NCI-H2029 treated with DMSO at 0.1 percent for 48 hours (cell line): ENCODE data around the gene PCDHGC3.

ENCODE experiments used
- DNase-seq: peaks from one replicate; lab custom pipeline; 2025; lab: John Stamatoyannopoulos, UW

Gene PCDHGC3

DNA sequence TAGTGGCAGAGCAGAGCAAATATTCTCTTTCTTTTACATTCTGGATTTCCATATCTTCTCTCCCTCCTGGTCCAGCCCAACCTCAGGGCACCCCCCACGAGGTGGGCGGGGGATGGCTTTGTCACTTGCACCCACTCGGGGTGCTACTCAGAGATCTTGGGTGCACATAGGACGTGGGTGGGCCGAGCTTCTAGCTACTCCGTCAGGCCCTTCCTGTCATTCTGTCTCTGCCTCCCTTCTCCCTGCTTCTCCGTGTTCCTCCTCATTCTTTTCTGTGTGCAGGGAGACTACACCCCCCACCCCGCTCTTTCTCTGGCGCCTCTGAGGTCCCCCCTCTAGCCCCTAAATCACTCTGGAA, 32.7 kb downstream of the PCDHGC3 start:
- no peak for DNase-seq

DNA sequence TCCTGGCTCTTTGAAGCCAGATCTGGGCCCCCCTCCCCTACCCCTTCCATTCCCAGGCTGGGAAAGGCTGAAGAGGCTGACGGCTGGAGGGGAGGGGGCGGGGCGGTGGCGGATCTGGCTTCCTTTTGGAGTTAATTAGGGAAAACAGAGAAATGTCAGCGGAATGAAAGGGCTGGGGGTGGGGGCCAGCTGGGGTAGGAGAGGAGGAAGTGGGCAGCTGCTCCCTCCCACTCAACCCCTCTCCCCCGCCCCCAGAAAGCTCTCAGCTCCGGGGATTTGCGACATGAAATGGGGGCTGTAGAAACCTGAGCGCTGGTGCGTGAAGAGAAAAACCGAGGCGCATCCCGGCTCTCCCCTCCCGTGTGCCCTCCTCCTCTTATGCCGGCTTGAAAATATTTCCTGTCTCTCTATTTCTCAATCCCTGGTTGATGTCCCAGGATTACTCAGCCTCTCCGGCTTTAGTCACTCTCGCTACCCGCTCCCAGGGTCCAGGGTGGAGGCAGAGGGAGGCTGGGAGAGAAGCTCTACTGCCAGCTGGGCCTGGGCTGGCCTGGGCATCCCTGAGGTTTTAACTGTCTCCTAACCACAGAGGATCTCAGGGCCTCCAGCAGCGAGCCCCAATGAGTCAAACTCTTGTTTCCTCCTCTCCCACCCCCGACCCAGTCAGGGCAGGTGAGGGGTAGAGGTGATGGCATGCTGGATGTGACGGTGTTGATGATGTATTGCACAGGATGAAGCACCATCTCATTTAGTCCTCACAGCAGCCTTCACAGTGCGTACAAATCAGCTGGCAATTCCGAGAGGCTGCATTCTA, 33.2 kb downstream of the PCDHGC3 start:
- DNase-seq, result no peak

DNA sequence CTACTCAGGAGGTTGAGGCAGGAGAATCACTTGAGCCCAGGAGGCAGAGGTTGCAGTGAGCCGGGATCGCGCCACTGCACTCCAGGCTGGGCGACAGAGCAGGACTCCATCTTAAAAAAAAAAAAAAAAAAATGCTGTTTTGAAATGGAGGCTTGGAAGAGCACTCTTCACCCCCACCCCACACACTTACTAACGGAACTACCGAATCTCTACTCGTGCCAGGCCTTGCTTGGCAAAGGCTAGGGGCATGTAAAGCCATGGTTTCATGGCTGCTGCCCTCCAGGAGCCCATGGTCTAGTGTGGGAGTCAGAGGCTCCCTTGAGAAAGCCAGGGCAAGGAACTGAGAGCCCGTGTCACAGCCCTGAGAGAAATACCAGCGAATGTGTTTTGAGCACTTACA, 34.4 kb downstream of the PCDHGC3 start:
- DNase-seq, result no peak

DNA sequence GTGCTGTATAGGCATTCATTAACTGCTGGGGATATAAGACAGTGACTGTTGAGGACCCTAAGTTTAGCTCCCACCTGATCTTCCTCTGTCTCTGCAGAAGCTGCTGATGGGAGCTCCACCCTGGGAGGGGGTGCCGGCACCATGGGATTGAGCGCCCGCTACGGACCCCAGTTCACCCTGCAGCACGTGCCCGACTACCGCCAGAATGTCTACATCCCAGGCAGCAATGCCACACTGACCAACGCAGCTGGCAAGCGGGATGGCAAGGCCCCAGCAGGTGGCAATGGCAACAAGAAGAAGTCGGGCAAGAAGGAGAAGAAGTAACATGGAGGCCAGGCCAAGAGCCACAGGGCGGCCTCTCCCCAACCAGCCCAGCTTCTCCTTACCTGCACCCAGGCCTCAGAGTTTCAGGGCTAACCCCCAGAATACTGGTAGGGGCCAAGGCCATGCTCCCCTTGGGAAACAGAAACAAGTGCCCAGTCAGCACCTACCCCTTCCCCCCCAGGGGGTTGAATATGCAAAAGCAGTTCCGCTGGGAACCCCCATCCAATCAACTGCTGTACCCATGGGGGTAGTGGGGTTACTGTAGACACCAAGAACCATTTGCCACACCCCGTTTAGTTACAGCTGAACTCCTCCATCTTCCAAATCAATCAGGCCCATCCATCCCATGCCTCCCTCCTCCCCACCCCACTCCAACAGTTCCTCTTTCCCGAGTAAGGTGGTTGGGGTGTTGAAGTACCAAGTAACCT, 35.3 kb downstream of the PCDHGC3 start:
- DNase-seq, result no peak

DNA sequence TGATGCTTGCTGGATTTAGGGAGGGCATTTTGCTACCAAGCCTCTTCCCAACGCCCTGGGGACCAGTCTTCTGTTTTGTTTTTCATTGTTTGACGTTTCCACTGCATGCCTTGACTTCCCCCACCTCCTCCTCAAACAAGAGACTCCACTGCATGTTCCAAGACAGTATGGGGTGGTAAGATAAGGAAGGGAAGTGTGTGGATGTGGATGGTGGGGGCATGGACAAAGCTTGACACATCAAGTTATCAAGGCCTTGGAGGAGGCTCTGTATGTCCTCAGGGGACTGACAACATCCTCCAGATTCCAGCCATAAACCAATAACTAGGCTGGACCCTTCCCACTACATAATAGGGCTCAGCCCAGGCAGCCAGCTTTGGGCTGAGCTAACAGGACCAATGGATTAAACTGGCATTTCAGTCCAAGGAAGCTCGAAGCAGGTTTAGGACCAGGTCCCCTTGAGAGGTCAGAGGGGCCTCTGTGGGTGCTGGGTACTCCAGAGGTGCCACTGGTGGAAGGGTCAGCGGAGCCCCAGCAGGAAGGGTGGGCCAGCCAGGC, 36.1 kb downstream of the PCDHGC3 start:
- no peak for DNase-seq

DNA sequence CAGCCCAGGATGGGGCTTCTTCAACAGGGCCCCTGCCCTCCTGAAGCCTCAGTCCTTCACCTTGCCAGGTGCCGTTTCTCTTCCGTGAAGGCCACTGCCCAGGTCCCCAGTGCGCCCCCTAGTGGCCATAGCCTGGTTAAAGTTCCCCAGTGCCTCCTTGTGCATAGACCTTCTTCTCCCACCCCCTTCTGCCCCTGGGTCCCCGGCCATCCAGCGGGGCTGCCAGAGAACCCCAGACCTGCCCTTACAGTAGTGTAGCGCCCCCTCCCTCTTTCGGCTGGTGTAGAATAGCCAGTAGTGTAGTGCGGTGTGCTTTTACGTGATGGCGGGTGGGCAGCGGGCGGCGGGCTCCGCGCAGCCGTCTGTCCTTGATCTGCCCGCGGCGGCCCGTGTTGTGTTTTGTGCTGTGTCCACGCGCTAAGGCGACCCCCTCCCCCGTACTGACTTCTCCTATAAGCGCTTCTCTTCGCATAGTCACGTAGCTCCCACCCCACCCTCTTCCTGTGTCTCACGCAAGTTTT, 36.7 kb downstream of the PCDHGC3 start:
- peak; percentile 67 for DNase-seq

DNA sequence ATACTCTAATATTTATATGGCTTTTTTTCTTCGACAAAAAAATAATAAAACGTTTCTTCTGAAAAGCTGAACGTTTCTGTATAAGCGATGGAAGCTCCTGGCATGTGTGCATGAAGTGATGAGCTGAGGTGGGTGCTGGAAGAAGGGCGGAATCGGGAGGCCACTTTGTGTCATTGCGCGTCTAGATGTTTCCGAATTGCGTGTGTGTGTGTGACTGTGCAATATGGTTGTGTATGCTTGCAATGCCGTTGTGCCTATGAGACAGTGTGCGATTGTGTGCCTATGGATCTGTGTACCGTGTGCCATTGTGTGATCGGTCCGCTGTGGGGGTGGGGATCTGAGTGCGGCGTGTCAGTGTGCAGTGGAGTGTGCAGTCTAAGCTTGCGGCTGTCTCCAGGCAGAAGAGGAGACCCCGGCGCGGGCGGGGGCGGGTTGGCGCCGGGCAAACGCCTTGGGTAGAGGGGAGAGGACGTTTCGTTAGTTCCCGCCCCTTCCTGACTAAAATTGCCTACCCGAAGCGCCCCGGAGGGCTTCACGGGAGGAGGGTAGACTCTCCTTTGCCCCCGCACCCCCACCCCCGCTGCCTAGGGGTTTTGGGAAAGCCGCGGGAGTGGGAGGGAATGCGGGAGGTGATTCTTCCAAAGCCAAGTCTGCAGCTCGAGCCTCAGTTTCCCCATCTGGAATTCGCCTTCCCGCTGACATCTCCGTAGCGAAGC, 37.3 kb downstream of the PCDHGC3 start:
- DNase-seq, result peak; percentile 47

DNA sequence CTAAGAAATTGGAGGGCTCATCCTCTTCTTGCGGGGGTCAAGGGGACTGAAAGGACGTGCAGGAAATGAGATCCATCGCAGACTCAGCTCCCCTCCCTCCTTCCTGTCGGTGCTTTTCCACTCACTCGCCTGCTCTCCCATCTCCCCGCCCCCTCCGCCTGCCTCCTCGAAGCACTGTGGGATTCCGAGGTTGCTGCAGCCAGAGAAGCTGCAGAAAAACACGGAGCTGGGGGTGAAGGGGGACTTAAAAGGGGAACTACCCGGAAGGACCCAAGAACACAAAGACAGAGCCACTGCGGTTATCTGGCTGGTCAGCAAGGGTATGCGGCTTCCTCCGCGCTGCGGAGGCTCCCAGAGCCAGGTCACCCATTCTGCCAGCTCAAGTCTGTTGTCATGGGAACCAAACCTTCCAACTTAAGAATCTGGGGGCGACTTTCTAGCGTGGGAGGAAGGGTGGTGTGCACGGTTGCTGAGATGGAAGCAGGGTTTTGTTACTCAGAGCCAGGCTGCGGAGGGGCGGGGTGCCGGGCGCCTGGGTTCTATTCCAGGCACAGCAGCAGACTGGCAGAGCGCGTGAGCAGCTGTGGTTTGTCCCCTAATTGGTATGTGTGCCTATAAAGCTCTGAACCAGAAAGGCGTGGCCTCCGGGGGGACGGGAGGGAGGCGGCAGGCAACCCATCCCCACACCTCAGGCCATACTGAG, 38.0 kb downstream of the PCDHGC3 start:
- peak; percentile 6 for DNase-seq

DNA sequence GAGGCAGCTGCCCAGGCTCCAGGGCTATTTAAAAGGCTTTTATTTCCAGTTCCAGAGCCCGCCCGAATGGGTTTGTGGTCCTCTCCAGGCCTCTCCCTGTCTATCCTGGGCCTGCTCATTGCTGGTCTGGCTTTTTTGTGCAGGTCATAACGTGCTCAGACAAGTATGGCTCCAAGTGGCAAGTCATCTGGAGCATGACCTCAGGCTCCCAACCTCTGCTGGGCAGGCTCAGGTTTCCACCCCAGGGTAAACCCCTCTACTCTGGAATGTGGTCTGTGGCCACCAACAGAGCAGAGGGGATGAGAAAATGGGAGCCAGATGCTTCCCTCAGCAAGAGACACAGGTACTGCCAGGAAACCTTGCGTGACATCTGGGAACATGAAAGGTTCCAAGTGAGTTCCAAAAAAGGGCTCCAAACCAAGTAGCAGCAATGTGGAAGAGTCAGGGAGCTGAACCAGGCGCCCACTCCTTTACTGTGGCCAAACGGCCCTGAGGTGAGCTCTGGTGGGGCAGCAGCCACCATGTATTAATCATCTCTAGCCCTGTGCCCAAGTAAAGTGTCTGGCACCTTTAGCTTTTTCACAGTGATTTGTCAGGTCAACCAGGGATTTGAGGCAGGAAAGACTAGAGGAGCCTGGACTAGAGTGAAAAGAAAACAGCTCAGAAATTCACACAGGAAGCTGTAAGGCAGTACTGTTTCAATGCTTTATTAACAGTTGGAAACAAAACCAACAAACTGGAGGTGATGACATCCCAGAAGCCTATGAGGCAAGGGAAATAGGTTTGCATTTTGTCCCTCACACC, 38.8 kb downstream of the PCDHGC3 start:
- no peak for DNase-seq

DNA sequence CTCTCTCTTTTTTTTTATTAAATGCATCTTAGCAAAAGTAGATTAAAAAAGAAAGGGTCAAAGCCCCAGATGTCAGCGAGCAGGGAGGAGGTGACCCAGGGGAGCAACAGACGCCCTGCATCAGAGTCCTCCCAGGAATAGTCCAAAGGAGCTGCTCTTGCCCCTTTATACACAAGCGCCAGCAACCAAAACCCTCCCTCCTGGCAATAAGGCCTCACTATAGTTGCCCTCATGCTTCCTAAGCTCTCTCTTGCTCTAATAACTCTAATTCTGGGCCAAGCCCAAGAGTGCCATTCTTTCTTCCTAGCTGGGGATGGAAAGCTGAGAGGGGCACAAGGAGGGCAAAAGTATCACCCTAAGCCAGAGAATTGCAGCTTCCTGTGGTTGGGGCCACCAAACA, 39.4 kb downstream of the PCDHGC3 start:
- DNase-seq, result no peak

DNA sequence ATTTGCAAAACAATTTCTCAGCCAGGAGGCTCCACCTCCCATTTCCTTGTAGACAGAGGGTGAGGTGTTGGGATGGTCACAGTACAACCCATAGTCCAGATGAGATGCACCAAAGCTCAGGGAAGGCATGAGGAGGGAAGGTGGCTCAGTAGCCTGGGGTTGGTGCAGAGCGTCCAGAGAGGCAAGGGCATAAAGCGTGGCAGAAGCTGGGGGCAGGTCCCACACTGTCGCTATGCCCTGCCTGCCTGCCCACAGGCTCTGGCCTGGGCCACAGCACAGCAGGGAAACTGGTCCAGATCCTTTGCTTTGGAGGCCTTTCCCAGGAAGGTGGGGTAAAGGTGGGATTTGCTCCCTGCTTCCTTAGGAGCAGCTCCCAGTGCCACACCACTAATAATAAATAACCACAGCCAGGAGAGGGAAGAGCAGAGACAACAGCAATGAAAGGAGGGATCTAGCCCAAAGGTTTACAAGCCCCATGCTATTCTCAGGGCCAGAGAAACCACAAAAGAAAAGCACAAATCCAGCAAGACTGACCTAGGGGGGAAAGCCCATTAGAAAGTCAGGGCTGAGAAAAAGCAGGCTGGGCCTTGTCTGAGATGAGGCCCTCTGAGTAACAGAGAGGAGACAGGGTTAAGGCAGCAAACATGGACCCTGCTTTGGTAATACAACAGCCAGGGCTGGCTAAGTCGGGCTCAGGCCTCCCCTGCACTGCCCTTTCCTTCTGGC, 40.3 kb downstream of the PCDHGC3 start:
- no peak for DNase-seq

DNA sequence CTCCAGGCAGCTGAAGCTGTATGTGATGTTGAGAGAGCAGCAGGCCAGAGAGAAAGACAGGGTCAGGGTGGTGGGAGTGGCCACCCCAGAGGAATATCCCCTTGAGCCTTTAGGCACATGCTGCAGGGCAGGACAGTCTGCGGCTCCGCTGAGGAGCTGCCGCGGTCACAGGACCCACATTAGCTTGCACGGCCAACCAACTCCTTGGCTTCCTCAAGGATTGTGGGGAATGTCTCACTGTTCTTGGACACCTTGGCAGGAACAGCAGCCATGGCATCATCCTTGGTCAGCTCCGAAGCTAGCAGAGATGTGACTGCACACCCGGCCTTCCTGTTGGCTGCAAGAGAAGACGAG, 40.9 kb downstream of the PCDHGC3 start:
- no peak for DNase-seq

DNA sequence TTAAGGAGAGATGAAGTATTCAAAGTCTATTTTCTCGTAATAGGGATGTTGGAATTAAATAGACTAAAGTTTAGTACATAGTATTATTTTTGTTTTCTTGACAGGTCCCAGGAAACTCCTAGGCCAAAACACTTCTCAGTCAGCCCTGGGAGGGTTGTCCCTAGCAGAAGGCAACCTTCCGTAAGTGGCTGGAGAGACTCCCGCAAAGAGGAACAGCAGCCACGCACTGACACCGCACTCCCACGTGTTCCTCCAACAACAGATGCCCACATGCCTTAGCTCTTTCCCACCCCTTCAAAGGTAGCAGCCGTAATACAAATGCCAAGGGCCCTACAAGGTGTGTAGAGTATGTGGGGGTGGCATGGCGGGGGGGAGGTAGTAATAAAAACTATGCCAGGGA, 41.5 kb downstream of the PCDHGC3 start:
- no peak for DNase-seq

DNA sequence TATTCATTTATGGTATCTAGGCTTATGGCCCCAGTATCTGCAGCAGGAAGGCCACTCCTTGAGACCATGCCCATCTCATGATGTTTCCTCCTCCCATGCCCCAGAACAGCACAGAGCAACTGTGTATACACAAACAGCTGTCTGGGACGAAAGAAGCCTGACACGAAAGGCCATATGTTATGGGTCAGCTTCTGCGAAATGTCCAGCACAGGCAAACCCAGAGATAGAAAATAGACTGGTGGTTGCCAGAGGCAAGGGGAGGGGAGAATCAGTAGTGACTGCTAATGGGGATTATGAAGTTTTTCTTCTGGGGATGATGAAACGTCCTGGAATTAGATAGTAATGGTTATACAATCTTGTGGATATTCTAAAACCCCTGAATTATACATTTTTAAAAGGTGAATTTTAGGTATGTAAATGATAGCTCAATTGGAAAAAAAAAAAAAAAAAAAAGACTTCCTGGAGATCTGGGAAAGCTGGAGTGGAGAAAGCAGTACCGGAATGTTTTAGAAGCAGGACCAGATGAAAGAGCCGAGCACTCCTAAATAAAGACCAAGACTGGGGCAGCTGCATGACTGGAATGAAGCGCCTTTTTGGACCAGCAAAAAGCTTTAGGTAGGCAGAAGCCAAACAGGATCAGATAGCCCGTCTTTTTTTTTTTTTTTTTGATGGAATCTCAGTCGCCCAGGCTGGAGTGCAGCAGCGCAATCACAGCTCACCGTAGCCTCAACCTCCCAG, 42.3 kb downstream of the PCDHGC3 start:
- DNase-seq, result no peak

DNA sequence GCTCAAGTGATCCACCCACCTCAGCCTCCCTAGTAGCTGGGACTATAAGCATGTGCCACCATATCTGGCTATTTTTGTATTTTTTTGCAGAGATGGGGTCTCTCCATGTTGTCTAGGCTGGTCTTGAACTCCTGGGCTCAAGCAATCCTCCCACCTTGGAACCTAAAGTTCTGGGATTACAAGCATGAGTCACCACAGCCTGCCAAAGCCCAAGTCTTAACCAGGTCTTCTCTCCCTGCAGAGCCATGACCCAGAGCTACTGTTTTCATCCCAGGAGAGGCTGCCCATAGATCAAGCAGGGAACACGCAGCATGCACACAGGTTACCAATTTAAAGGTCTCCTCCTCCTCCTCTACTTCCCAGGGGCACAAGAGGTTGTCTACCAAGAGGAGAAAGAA, 42.9 kb downstream of the PCDHGC3 start:
- DNase-seq, result no peak

DNA sequence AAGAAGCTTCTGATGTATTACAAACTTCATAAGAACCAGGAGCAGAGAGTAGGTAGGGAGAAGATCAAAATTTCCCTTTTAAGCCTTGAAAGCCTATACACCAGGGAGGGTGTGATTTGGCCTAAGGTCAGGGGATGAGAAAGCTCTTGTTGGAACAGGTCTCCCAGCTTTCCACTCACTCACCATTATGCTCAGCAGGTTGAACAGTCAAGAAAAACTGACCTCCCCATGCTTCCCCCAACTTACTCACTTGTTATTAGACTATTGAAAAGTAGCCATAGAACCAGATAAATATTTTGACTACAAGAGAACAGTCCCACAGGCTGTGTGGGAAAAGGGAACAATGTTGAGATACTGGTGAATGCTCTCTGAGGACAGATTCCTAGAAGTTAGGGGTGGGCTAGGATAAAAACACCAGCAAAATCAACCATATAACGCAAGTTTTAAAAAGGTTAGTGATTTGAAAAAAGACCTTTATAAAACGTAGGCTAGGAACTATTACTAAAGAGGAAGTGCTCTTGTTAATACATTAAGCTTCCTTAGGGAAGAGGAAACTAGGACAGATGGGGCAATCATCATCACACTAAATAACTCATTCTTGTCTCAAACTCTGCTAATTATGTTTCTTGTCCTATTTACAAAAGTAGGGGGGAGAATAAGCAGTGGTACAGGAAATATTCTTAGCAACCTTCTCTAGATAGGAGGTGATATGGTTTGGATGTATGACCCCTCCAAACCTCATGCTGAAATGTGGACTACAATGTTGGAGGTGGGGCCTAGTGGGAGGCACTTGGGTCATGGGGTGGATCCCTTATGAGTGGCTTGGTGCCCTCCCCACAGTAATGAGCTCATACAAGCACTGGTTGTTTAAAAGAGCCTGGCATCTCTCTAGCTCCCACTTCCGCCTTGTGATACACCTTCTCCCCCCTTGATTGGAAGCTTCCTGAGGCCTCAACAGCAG, 44.1 kb downstream of the PCDHGC3 start:
- DNase-seq, result no peak

DNA sequence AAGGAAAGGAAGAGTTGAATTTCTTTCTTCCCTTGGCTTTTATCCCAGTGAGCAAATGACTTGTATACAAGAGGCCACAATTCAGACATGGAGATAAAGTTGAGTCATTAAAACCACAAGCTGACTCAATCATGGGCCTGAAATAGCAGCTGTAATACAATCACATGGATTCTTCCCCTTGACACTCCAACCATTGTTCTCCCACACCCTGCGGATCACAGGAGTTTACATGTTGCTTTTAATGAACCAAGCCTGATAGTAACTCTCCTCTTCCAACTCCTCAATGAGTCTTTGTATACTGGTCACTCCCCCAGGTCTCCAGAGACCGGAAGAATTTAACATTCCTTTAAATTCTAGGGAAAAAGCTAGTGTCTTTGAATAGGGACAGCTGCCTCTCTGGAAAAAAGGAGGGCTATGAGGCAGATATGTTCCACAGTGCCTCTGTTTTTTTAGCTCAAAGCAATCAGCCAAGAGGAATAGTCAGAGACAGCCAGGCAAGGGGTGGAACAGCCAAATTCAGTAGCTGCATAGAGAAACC, 45.5 kb downstream of the PCDHGC3 start:
- DNase-seq, result no peak

DNA sequence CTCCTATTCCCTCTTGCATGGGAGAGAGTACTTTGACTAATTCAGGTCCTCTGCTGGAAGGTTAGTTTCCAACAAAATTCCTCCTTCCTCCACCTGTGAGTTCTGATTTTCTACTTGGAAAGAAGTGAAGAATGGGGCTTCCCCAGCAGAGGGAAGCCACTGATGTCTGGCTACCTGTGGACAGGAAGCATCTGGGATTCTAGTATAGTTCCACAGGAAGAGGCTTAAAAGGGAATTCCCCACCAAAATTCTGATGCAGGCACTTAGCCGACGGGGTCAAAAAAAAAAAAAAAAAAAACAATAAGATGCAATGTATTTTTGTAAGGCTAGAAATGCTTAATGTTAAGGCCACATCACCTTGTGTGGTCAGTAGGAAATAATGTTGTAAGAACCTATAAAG, 46.5 kb downstream of the PCDHGC3 start:
- DNase-seq, result no peak
